Fibroblast of skin of left biceps (primary cell): ENCODE results near the gene VSIR.

ENCODE experiments used
- DNase-seq, 2 experiments: peaks; one replicate each; pipeline ENCODE4 v3.0.0-alpha.2; 2013; ENCODE audit warnings: low read depth in 2 of 2

VSIR gene

GRCh38 chr10:71773221-71773971 lies at the start of gene VSIR:
Gene VSIR, minus strand, starts transcription at chr10:71773520. Its CDS starts 81 bp downstream, at chr10:71773439.
- peak in 1 of 2 experiments; percentile 20 for DNase-seq

DNA sequence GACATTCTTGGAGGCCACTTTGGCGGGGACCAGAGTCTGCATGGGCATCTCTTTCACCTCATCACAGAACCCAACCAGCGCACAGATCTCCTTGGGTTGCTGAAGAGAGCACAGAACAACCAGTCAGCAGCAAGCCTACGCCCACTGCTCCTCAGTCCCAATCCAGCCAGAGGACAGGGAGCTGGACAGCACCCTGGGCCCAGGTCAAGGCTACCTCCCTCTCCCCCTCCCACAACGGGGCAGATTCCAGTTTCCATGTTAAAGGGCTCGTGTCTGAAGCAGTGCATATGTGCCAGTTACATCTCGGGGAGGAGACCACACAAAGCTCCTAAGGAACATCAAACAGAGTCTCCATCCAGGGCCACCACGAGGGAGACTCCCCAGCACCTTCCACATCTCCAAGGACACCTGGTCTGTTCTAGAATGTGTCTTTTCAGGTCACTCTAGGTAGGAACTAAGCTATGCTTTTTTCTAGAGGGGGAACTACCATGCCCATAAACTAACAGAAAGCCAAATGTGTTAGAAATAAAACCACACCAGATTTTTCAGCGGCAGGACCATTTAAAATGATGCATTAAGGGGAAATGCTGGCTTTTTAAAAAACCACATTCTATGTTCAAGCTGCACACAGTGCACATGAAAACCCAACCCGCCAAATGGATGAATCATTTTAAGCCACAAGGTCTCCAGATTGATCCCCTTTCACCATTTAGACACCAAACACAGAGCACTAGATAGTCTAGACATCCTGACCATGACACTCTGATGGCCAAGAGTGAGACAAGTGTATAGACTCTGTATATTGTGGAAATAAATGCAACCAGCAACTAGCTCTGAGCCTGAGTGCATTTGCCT lies 48.8 kb upstream of the VSIR start:
- DNase-seq: peak; percentile 17 to 26

DNA sequence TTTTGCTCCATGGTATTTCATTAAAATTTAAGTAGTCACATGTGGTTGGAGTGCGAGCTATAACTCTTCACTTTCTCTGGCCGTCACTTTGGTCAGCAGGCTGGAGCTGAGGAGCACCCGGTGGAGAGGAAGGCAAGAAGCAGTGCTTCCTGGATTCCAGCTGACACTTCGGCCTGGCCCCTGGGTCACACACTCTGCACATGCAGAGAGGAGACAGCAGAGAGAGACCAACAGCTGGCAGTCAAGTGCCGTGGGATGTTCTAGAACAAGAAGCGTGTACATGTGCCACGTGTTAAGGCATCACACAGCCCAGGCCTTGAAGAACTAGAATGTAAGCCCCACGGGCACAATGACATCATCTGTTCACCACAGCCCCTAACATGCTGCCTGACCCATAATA lies 47.6 kb upstream of the VSIR start:
- DNase-seq: no peak

DNA sequence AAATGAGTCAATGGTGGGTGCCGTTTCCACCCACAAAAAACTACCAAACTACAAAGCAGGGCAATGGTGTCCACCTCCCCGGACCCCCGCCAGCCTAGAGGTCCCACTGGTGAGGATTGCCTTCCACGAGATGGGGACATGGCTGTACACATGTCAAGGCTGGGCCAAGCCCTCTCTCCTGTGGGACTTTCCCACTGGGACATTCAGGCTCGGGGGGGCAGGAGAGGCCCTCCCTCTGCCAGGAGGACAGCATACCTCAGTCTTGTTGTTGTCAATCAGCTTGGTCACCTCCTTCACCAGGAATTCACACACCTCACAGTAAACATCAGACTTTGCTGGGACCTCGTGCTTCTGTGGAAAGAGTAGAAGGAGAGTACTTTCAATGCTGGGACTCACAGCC lies 46.7 kb upstream of the VSIR start:
- no peak for DNase-seq

GRCh38 chr10:71819441-71819861 lies 46.1 kb upstream of the VSIR start:
- DNase-seq: no peak

GRCh38 chr10:71818674-71819260 lies 45.4 kb upstream of the VSIR start:
- no peak for DNase-seq

DNA sequence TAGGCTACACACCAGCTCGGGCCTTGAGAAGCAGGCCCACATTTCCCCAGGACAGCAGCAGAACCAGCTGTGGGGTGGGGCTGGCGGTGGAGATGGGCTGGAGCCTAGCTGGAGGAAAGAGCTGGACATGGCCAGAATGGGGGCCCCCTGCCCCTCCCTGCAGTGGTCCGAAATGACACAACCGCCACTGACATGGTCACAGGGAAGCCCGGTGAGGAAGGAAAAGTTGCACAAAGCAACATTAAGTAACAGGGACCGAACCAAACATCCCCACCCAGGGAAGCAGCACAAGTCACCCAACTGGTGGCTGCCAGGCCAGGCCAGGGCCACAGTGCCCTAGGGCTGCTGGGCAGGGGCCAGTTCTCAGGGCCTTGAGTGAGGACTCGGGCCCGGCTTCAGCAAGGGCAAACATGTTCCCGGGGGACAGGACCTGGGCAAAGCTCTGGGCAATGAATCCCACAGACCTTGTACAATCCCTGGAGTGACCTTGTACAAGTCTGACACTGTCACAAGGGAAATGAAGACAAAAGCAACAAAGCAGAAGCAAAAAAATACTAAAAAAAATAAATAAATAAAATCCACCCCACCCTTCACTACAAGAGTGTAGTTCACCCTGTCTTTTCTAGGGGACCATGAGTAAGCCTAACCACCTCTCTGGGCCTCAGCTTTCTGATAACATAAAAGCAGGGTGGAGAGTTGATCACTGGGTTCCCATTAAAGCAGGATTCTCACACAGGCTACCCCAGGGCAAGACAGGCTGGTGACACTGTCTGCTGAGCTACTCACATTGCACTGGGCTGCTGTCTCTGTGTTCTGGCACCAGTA lies 44.7 kb upstream of the VSIR start:
- DNase-seq: no peak

DNA sequence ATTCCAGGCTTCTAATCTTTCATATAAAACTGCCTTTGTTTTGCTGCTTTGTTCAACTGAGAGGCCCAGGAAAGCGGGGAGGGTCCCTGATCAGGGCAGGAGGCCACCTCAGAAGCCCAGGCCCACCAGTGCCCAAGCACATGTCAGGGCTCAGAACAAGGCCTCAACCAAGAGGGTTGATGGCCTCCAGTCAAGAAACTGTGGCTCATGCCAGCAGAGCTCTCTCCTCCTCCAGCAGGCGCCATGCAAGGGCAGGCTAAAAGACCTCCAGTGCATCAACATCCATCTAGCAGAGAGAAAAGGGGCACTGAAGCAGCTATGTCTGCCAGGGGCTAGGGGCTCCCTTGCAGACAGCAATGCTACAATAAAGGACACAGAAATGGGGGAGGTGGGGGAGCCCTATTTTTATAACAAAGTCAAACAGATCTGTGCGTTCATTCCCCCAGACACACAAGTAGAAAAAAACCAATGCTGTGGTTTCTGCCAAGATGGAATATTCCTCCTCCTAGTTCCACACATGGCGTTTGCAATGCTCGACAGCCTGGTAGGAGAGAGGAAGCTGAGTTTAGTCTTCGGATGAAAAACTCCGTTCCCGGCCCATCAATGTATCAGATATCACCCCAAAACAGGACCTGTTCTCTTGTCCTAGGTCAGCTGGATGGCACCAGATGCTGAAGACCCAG lies 43.8 kb upstream of the VSIR start:
- DNase-seq: no peak

- no peak for DNase-seq
These were observed 43.1 kb upstream of the VSIR start for GRCh38 chr10:71816421-71816851.

- no peak for DNase-seq
These were observed 42.3 kb upstream of the VSIR start for GRCh38 chr10:71815515-71816130.

GRCh38 chr10:71814922-71815411 lies 41.6 kb upstream of the VSIR start:
- DNase-seq: no peak

DNA sequence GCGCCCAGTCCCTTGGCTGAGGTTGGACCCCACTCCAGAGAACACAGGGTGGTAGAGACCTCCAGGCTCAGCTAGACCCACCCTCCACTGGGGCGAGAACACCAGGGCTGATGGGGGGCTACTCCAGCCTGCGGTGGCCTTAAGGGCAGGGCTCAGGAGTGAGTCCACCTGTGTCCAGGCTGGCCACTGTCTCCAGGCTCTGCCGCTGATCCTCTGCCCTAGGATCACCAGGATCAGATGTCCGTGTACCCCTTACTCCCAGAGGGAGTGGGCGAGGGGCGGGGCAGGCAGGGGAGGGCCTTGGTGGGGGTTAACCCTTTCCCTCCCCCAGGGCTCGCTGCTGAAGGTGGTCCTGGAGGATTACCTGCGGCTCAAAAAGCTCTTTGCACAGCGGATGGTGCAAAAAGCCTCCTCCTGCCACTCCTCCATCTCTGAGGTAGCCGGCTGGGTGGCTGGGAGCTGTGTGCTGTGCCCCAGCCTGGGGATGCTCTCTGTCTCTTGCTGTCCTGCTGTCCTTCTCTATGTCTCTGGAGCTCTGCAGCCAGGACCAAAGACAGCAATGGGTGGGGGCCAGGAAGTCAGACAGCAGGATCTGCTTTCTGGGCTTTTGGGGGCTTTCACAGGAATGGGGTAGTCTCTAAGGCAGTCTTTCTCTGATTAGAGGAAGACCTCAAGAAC lies 39.7 kb upstream of the VSIR start:
- no peak for DNase-seq

DNA sequence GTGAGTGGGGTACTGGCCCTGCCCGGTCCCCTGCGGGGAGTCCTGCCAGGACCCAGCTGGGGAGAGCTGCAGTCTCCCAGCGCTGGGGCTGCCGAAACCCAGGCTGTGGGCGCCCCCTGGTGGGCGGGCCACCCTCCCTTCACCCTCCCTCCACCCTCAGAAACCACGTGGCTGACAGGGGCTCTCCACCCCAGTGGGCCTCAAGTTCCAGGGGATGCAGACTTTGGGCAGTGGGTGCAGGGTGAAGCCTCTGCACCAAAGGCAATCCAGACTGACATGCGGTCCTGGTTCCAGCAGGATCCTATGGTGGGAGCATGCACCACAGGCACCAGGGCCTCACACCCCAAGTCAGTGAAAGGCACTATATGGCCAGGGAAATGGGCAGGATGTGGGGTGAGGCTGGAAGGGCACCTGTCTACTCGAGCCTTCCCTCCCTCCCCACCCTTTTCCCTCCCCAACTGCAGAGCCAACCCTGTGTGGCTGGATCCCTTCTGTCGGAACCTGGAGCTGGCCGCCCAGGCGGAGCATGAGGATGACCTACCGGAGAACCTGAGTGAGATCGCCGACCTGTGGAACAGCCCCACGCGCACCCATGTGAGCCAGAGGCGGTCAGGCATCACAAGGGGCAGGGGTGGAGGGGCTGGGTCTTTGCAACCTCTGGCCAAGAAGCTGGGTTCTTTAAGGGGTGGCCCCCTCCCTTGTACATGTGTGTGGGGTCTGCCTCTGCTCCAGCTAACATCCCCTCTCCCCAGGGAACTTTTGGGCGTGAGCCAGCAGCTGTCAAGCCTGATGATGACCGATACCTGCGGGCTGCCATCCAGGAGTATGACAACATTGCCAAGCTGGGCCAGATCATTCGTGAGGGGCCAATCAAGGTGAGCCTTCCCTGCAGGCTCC lies 38.9 kb upstream of the VSIR start:
- DNase-seq: no peak

GRCh38 chr10:71811351-71811750 lies 38.0 kb upstream of the VSIR start:
- no peak for DNase-seq

GRCh38 chr10:71810048-71810750 lies 36.9 kb upstream of the VSIR start:
- DNase-seq: no peak

DNA sequence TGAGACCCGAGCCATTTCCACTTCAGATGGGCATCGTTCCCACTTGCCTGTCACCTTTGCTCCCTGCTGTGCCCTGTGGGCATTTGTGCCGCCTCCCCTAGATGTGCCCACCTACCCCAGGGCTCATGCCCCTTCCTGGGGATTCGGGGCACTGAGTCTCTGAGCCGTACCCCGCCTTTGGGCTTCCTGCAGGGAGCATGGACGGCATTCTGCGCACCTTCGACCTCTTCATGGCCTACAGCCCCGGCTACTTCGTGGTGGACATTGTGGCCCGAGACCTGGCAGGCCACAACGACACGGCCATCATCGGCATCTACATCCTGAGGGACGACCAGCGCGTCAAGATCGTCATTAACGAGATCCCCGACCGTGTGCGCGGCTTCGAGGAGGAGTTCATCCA lies 36.3 kb upstream of the VSIR start:
- no peak for DNase-seq

DNA sequence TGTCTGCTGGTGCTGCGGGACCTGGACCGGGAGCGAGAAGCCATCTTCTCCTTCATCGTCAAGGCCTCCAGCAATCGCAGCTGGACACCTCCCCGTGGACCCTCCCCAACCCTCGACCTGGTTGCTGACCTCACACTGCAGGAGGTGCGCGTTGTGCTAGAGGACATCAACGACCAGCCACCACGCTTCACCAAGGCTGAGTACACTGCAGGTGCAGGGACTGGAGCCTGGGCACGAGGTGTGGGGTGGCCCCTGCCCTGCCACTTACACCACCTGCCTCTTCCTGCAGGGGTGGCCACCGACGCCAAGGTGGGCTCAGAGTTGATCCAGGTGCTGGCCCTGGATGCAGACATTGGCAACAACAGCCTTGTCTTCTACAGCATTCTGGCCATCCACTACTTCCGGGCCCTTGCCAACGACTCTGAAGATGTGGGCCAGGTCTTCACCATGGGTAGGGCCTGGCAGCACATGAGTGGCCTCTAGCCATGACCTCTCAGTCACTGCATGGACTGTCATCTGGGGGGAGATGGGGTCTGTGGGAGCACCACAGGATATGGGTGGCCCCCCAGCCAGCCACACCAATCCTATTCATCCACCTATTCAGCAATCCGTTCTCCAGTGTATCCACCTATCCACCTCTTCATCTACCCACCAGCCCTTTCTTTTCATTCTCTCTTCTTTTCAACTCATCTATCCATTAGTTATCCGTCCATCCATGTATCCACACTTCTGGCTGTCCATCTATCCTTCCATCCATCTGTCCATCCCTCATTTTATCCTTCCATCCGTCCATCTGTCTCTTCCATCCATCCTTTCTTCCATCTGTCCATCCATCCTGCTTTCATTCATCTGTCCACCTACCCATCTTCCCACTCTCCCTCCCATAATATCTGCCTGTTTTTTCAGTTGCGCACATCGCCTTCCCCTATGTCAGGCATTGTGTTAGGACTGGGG lies 34.5 kb upstream of the VSIR start:
- DNase-seq: no peak
